ENCODE results near the gene COX10.
"Not testable (repeated sequence)": the region's sequence is repeated elsewhere in the genome, so short reads cannot be mapped to it uniquely, and the experiment has no call there.

Gene COX10

DNA sequence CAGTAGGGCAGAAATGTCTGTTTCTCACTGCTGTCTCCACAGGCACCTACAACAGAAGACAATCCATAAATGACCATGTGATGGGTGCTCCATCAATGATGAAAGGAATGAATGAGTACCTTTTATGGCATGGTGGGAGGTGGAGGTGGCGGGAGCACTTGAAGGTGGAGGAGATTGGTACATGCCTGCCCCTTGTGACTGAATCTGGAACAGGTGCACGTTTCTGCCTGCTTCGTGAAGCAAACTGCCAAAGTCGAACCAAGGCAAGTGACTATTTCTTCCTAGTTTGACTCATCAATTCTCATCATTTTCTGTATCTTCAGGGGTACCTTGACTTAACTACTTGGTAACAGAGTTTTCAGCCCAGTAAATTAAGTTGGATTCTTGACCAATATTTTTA, 141.9 kb downstream of the COX10 start:
- DNase-seq: no peak

DNA sequence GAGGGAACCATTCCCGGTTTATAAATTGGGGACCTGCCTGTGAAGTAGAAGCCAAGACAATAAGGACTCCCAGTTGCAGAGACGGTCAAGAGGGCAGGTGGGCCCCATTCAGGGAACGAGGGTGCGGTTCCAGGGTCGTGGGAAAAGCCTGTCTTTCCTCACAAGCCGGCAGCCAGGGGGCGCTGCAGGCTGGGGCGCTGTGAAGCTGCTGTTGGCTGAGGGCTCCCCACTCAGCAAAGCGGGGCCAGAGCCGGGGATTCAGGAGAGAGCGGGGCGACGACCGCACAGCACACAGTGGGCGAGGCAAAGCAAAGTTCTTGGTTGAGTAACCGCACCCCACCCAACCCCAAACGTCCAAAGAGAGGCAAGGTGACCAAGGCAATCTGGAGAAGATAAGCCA, 142.5 kb downstream of the COX10 start:
- no peak for DNase-seq

DNA sequence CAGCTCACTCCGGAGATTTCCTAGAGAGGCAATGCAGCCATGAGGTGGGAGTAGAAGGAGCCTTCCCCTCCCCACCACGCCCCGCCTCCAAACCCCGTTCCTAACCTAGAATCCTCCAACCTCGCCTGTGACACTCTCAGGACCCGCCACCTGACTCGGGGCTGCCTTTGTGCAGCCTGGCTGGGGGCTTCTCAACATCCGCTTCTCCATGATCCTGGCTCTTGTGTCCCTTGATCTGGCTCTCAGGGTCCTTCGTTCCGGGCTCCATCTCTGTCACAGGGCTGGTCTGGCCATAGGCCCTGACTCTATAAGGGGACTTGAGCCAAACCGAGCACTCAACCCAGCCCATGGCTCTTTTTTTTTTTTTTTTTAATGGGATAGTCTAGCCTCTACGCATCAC, 143.1 kb downstream of the COX10 start:
- DNase-seq: no peak

DNA sequence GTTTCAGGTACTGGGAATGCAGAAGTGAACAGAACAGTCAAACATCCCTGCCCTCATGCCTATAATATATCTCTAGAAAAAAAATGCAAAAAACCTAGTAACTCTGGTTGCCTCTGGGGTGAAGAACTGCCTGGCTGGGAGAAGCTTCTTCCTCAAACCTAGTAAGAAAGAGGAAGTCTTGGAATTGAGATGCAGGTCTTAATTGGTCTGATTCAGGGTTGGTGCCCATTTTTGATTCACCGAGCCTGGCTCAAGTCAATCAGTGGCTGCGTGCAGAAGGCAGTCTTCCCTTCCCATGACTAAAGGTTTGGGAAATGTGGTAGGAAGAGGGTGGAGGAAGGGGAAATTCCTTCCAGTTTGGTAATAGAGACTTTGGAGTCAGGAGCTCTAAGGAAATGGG, 145.0 kb downstream of the COX10 start:
- no peak for DNase-seq

DNA sequence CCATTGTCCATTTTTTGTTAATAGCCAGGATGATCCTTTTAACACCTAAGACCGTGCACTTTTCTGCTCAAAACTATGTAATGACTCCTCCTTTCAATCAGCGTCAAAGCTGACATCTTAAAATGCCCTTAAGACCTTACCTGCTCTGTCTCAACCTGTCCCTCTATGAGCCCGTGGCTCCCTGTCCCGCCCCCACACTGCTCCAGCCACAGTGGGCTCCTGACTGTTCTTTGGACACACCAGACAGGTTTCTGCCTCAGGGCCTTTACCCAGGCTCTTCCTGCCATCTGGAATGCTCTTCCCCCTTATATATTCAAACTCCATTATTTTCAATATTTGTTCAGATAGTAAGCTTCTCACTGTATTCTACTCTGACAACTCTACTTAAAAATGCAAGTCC, 153.3 kb downstream of the COX10 start:
- DNase-seq: no peak

DNA sequence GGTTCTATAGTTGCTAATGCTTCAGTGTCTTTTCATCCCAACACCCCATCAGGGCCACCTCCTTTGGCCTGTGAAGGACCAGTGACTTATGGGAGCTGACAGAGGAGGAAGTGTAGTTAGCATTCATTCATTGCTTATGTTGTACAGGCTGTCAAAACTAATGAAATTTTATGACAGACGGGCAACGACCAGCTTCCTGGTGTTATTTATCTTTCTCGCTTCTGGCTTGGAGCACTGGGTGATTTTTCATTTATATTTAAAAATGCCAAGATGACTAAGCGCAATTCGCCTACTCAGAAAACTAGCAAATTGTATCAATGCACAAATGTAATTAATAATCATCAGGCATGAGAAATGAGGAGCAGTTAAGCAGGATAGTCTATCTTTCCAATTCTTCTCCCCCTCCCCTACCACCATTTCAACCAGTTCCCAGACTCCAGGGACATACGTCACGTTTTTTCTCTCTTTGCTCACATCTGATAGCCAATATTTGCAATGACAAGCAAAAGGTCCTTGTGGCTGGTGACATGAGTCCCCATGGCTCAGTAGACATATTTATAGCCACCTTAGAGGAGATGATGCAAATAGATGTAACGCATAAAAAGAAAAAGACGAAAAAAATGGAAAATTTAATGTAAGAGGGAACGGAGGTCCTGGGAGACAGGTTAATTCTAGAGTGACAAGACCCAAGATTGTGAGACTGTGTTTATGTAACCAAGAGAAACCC, 156.1 kb downstream of the COX10 start:
- no peak for DNase-seq

DNA sequence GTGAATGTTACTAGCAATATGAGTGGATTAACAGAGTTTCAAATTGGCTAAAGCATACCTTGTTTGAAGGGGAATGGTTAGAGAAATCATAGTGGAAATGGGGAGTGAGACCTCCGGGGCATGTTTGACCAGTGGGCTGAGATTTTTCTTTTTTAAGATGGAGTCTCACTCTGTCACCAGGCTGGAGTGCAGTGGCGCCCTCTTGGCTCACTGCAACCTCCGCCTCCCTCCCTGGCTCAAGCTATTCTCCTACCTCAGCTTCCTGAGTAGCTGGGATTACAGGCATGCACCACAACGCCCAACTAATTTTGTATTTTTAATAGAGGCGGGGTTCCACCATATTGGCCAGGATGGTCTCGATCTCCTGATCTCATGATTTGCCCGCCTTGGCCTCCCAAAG, 157.7 kb downstream of the COX10 start:
- DNase-seq: no peak

DNA sequence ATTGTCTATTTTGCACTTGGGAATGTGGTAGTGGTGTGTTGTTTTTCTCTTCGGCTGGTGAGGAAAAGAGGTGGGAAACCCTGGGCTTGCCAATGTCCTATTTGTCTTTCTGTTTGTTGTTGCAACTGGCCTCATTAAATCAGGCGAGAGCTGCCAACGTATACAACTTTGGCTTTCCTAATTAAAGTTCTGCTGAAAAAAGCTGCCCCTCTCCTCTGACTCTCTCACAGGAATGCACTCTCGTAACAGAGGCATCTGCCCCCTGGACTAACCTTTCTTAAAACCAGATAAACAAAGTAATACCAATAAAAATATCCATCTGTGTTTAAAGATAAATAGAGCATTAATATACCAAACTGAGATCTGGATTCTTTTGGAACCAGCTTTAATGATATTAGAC, 159.6 kb downstream of the COX10 start:
- no peak for DNase-seq

DNA sequence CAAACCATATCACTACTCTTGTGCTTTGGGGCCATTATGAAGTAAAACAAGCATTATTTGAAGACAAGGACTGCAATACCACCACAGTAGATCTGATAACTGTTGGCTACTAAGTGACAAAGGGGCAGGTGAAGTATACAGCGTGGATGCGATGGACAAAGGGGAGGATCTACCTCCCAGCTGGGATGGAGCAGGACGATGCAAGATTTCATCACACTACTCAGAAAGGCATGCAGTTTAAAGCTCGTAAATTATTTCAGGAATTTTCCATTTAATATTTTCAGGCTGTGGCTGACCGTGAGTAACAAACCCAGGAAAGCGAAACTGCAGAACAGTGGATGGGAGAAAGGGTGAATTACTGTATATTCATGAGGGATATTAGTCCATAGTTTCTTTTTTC, 161.9 kb downstream of the COX10 start:
- DNase-seq: not testable (repeated sequence)

DNA sequence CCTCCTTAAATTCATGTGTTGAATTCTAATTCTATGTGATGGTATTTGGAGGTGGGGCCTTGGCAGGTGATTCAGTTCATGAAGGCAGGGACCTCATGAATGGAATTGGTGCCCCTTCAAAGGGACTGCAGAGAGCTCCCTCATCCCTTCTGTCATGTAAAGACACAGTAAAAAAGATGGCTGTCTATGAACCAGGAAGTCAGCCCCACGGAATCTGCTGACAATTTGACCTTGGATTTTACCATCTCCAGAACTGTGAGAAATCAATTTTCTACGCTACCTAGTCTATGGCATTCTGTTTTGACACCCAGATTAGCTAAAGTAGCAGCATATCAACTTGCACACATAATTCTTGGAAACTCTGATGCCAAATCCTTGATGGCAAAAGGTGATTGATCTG, 165.7 kb downstream of the COX10 start:
- DNase-seq: not testable (repeated sequence)

DNA sequence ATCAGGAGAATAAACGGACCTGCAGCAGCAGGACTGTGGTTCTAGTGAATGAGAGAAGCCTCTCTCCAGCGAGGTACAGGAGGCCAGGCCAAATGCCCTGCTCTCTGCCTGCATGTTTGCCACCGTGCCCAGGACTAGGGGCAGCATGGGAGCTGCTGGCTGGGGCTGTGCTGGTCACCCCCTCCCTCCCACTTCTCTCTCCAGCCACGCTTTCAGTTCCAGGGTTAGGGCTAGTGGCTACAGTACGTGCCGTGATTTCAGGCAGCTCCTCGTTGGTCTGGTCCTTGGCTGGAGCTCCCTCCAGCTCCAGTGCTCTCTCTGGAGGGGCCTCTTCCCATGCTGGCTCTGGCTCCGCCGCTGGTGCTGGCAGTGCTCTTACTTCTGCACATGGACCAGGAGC, 166.7 kb downstream of the COX10 start:
- DNase-seq: not testable (repeated sequence)

DNA sequence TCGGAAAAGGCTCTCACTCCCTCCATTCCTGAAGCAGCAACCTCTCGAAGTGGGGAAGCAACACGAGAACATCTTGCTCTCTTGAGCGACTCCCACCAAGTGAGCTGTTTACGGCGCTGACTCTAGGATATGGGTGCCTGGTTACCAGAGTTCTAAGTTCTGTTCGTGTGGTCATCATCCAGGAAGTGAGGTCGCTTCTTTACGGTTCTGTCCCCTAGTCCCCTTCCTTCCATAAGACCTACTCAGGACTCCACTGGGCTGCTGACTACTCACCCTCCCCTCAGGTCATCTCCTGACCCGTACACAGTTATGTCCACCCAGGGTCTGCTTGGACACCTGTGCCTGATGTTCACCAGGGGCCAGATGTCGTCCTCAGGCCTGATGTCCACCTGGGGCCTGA, 167.5 kb downstream of the COX10 start, which contains the start of gene CDRT15:
TSS of gene CDRT15 (minus strand) at position 101 of the 400 bp plus-strand sequence. CDS start at position 72, 29 bp downstream.
- not testable (repeated sequence) for DNase-seq

DNA sequence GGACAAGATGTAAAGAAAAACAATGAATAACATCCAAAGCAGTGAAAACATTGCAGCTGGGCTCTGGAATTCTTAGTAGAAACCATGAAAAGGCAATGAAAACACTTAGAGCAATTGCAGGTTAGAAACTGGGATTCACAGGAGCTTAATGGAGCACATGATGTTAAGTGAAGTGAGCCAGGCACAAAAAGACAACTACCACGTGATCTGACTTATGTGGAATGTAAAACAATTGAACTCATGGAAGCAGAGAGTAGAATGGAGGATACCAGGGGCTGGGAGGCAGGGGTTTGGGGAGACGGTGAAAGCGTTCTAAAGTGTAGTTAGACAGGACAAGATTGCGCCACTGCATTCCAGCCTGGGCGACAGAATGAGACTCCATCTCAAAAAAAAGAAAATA, 170.0 kb downstream of the COX10 start:
- DNase-seq: not testable (repeated sequence)

DNA sequence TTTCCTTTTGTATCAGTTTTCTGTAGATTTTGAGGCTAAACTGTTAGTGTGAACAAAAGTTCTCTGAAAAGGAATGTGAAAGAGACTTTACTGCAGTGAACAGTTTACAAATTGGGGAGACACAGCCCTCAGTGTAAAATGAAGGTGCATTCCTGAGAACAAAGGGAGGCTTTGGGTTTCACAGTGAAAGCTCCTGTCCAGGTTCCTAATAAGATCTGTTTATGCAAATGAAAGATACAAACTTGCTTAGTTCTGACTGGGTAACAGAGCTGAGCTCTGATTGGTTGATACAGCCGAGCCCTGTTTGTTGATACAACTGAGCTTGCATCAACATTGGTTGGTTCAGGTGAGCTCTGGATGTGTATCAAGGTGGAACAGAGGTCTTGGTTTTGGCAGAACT, 175.7 kb downstream of the COX10 start:
- DNase-seq: no peak

DNA sequence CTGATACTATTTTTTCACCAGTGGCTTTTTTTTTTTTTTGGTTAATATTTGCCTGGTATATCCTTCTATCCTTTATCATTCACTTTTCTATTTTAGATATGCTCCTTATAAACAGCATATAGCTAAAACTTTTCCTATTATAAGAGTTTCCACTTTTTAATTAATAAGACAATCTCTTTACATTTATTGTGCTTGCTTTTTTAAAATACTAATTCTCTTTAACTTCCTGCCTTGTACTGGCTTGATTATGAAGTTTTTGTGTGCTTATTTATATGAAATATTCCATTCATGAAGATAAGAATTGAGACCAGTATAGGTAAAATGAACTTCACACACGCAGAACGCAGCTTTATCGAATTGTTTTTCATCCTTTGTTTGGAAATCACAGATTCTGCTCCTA, 176.3 kb downstream of the COX10 start:
- no peak for DNase-seq
